Stimulated activated CD8-positive, alpha-beta memory T cell treated with anti-CD3 and anti-CD28 coated beads, Interleukin-12 subunit alpha, Interleukin-12 subunit beta, amount 100 ng/mL, for 24 hours (primary cell): ENCODE measurements around the gene ATP8A2.

Experiments used
- DNase-seq: peaks from one replicate; pipeline ENCODE4 v3.0.0-alpha.2; 2020; ENCODE audit errors: extremely low read depth

Gene ATP8A2

GRCh38 chr13:25731037-25731436 lies 359.3 kb downstream of the ATP8A2 start:
- DNase-seq, result no peak

DNA sequence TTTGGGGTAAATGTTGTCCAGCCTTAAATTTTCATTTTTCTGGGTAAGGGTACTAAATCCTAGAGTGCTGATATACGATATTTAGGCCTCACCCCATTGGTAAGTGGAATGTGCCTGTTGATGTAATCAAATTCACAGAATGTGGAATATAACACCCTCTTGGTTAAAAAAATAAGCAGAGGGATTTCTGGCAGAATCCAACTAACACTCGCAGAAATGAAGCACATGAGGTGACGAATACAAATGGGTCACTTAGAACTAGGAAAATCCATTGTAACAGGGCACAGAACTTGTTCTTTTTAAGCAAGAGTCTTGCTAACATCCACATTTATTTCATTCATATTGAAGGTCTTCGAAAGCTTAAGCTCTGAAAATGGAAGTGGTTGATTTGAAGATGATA lies 359.8 kb downstream of the ATP8A2 start:
- DNase-seq, result no peak

DNA sequence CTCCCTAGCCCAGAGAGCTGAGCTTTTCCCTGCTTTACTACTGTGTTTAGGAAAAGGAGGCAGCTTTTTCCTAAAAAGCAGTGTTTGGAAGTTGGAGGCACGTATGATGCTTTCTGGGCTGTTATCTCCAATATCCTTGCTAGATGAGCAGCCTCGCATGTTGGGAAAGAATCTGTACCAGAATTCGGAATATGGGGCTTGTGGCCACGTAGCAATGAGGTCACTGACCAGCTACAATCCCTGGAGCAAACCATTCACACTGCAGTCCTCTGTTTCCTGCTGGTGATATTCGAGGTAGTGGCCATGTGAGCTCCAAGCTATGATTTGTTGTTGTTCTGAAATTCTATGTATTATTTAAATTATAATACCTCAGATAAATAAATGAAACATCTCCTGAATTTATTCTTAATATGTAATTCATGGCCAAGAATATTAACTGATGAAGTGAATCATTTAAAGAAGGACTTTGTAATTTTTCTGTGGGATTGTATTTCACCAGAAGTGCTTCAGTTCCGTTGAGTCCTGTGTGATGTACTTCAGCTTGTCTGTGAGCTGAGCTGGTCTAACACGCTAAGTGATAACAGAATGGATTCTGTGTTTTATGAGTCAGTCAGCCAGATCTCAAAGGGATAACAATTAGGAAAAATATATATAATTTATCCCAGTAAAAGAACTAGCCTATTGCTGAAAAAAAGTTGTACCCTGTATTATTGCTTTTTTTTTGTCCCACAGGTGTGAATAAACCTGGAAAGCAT lies 360.5 kb downstream of the ATP8A2 start:
- no peak for DNase-seq

- DNase-seq, result no peak
These were observed 361.3 kb downstream of the ATP8A2 start for GRCh38 chr13:25733001-25733491.

GRCh38 chr13:25733696-25734435 lies 362.1 kb downstream of the ATP8A2 start:
- no peak for DNase-seq

DNA sequence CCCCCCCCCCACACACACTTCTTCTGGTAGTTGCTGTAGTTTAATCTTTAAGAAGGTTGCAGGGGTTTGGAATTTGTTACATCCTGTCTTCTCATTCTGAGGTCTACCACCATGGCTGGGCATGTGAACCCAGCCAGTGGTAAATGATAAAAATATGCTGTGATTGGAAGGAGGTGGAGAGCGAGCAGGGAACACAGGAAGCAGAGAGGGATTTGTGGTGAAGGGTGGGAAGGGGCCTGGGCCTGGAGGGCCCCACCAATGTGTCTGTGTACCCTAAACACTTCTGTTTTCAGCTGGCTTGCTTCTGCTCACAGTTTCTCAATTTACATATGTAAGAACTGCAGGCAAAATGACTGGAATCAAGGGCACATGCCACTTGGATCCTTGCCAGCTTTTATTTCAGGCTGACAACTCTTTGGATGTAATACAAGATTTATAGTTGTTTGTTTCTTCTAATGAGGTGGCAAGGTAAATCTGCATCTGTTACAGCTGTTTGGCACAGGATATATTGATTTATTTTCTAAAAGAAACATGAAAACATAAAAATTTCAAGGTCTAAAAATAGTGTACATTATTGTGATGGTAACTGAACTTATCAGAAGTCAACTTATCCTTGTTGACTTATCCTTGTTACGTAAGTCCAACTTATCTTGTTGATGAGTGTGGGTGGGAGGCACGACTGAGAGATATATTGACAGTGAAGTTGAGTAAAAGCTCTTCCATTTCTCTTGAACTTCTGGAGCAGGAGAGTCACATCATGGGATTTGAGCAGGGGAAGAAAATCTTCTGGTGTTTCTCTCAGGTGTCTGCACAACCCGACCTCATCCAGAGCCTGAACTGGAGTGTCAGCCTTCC lies 366.8 kb downstream of the ATP8A2 start:
- DNase-seq, result no peak

DNA sequence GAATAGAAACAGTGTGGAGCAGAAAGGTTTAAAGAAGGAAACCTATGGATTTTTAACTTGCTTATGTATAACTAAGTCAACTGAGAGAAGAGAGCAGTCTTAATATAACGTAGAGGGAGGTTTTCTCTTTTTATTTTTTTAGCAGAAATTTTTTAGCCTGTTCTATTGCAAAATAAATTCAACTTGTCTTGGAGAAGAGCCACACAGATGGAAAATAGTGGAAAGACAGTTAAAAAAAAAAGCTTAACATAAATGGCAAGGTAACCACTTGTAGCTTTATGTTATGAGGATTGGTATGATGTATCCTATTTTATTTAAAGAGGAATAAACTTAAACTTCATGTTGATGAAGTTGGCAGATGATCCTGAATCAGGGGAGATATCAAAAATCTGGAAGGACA lies 367.6 kb downstream of the ATP8A2 start:
- no peak for DNase-seq

- DNase-seq, result no peak
These were observed 370.0 kb downstream of the ATP8A2 start for GRCh38 chr13:25741796-25742195.

DNA sequence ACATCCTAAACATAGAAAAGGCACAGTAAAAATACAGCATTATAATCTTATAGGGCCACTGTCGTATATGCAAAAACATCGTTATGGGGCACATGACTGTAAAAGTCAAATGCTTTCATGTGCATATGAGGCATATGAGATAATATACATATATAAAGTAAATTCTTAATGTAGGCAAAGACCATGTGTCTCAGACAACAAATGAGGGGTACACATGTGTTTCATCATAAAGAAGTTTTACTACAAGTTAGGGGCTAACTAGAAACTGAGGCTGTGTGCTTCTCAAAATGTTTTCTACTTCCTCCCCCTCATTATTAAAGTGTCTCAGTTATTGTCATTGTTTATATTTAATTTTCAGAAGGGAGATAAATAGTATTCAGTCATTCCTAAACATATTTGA lies 370.4 kb downstream of the ATP8A2 start:
- DNase-seq, result no peak

- no peak for DNase-seq
These were observed 371.6 kb downstream of the ATP8A2 start for GRCh38 chr13:25743421-25743820.

GRCh38 chr13:25744178-25744577 lies 372.4 kb downstream of the ATP8A2 start:
- DNase-seq, result no peak

GRCh38 chr13:25746131-25746530 lies 374.4 kb downstream of the ATP8A2 start:
- DNase-seq, result no peak

GRCh38 chr13:25752957-25753551 lies 381.3 kb downstream of the ATP8A2 start:
- DNase-seq, result no peak

DNA sequence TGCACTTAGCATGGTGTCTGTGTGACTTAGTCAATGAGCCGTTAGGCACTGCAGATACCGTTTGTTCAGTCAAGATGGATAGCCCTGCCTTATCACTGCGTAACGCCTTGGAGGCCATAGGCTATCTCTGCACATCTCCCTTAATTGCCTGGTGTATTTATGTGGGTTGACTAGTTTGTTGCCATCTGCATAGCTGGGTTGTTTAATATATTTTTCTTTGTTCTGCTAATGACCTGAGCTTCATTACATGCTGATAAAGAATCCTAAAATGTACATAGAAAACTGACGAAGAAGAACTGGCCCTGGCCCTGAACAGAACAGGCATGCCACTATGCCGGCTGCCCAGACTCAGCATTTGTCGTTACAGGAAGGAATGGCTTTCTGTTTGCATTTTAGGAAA lies 382.2 kb downstream of the ATP8A2 start:
- no peak for DNase-seq

GRCh38 chr13:25756251-25756650 lies 384.5 kb downstream of the ATP8A2 start:
- DNase-seq, result no peak

- no peak for DNase-seq
These were observed 385.1 kb downstream of the ATP8A2 start for GRCh38 chr13:25756912-25757311.

DNA sequence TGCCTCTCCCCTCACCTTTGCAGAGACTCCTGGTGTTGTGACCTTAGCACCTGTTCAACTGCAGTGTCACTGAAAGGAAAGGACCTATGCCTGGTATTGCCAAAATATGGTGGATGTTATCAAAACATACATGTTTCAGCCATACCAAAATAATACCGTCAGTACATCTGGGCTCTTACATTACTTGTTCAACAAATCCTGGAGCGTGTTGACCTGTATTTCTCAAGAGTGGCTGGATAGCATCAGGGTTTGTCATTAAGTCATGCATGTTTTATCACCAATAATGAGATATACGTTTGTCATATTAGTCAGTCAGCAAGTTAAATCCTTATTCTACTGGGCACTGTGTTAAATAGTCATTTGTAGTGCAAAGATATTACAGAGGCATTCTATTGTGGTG lies 389.3 kb downstream of the ATP8A2 start:
- DNase-seq, result no peak

- no peak for DNase-seq
These were observed 390.5 kb downstream of the ATP8A2 start for GRCh38 chr13:25762281-25762680.

GRCh38 chr13:25762795-25763377 lies 391.1 kb downstream of the ATP8A2 start:
- no peak for DNase-seq

DNA sequence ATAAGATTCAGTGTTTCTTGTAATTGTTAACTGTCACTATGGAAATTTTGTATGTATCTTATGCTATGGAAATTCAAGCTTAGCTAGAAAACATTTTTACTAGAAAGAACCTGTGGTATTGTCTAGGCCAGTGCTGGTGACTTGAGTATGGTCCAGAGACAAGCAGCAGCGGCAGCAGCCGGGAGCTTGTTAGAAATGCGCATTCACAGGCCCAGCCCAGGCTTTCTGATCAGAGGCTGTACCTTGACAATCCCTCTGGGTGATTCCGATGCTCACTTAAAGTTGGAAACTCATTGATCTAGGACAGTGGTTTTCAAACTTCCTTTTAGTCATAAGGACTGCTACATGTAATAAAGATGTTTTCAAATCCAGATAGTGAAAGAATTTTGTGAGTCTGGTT lies 392.6 kb downstream of the ATP8A2 start:
- DNase-seq, result no peak

GRCh38 chr13:25765266-25765665 lies 393.5 kb downstream of the ATP8A2 start:
- DNase-seq, result no peak

DNA sequence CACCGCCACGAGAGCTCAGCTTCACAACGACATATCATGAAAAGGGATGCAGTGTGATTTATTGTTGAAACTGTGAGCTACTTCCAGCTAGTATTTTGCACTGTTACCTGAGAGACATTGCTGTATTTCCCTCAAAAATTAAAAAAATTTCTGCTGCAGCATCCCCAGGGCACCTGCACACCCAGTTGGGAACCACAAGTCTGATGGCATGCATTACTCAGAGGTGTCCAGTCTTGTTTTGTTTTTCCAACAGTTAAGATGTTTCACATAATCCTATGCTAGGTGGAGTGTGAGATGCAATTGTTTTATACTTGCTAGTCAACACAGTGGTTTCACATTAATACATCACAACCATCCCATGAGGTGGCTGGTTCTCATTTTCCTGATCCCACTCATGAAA lies 394.8 kb downstream of the ATP8A2 start:
- no peak for DNase-seq
